H9 (cell line): ENCODE data around the gene WFS1. TPM values are rescaled to one million over a fixed set of nuclear protein-coding genes. Genes with fewer than 3 reads are reported as not detected.

Experiments
- DNase-seq: peaks from one replicate; pipeline ENCODE4 v3.0.0-alpha.2; 2017
- H2AFZ ChIP-seq: one replicate; pipeline ENCODE4 v1.6.1; 2013; ENCODE audit warnings: mild to moderate bottlenecking, low read length, control low read depth, moderate library complexity
- H2AK5ac ChIP-seq: 2 replicates; pipeline ENCODE4 v1.6.1; 2013; ENCODE audit warnings: low read length, control low read depth, mixed read lengths; ENCODE audit not compliant: insufficient read length
- H2BK120ac ChIP-seq: one replicate; pipeline ENCODE4 v1.6.1; 2013; ENCODE audit warnings: low read depth, mild to moderate bottlenecking, low read length, control low read depth, inconsistent platforms; ENCODE audit not compliant: poor library complexity, severe bottlenecking
- H2BK12ac ChIP-seq: 2 replicates; pipeline ENCODE4 v1.6.1; 2013; ENCODE audit warnings: low read length, control low read depth, mixed read lengths, low read depth; ENCODE audit not compliant: insufficient read length
- H2BK15ac ChIP-seq: 2 replicates; pipeline ENCODE4 v1.6.1; 2013; ENCODE audit warnings: low read depth, low read length, control low read depth
- H2BK20ac ChIP-seq: one replicate; pipeline ENCODE4 v1.6.1; 2013; ENCODE audit warnings: low read depth, mild to moderate bottlenecking, low read length, control low read depth, inconsistent platforms; ENCODE audit not compliant: poor library complexity, severe bottlenecking
- H2BK5ac ChIP-seq: 2 replicates; pipeline ENCODE4 v1.6.1; 2013; ENCODE audit warnings: low read length, control low read depth, mixed read lengths; ENCODE audit not compliant: insufficient read length
- H3K14ac ChIP-seq: 2 replicates; pipeline ENCODE4 v1.6.1; 2013; ENCODE audit warnings: low read length, control low read depth; ENCODE audit not compliant: insufficient read depth
- H3K18ac ChIP-seq: 2 replicates; pipeline ENCODE4 v1.6.1; 2013; ENCODE audit warnings: low read depth, mild to moderate bottlenecking, mixed read lengths, low read length, control low read depth; ENCODE audit not compliant: insufficient read length
- H3K23ac ChIP-seq: 2 replicates; pipeline ENCODE4 v1.6.1; 2013; ENCODE audit warnings: low read length, control low read depth, mixed read lengths, low read depth; ENCODE audit not compliant: insufficient read length
- H3K23me2 ChIP-seq: 2 replicates; pipeline ENCODE4 v1.6.1; 2013; ENCODE audit warnings: low read depth, mild to moderate bottlenecking, mixed read lengths, low read length, control low read depth; ENCODE audit not compliant: insufficient read length, poor library complexity, severe bottlenecking
- H3K27ac ChIP-seq: 2 replicates; pipeline ENCODE4 v1.5.1; 2013; ENCODE audit warnings: low read length, control low read depth, mixed read lengths, low read depth; ENCODE audit not compliant: insufficient read length
- H3K27me3 ChIP-seq: 2 replicates; pipeline ENCODE4 v1.6.1; 2013; ENCODE audit warnings: low read length, control low read depth, inconsistent platforms; ENCODE audit not compliant: insufficient read depth
- H3K4ac ChIP-seq: 2 replicates; pipeline ENCODE4 v1.6.1; 2013; ENCODE audit warnings: low read depth, mild to moderate bottlenecking, control low read depth, inconsistent platforms, low read length, moderate library complexity
- H3K4me1 ChIP-seq: 2 replicates; pipeline ENCODE4 v1.6.1; 2013; ENCODE audit warnings: low read length, control low read depth, inconsistent platforms; ENCODE audit not compliant: insufficient read depth
- H3K4me2 ChIP-seq: 2 replicates; pipeline ENCODE4 v1.6.1; 2013; ENCODE audit warnings: low read length, control low read depth, mixed read lengths; ENCODE audit not compliant: insufficient read length, insufficient read depth
- H3K56ac ChIP-seq: 2 replicates; pipeline ENCODE4 v1.6.1; 2013; ENCODE audit warnings: low read depth, mild to moderate bottlenecking, mixed read lengths, low read length, control low read depth; ENCODE audit not compliant: insufficient read length
- H3K79me1 ChIP-seq: 2 replicates; pipeline ENCODE4 v1.6.1; 2013; ENCODE audit warnings: low read depth, mild to moderate bottlenecking, moderate library complexity, low read length, control low read depth, inconsistent platforms; ENCODE audit not compliant: insufficient read depth, poor library complexity, severe bottlenecking
- H3K79me2 ChIP-seq: 2 replicates; pipeline ENCODE4 v1.6.1; 2013; ENCODE audit warnings: low read length, control low read depth, inconsistent platforms; ENCODE audit not compliant: insufficient read depth
- H3K9ac ChIP-seq: 2 replicates; pipeline ENCODE4 v1.6.1; 2013; ENCODE audit warnings: low read length, control low read depth, mixed read lengths; ENCODE audit not compliant: insufficient read length; ENCODE audit errors: extremely low read depth
- H3K9me3 ChIP-seq: one replicate; pipeline ENCODE4 v1.6.1; 2013; ENCODE audit warnings: low read depth, low read length, inconsistent platforms; ENCODE audit not compliant: control insufficient read depth
- H3T11ph ChIP-seq: one replicate; pipeline ENCODE4 v1.6.1; 2013; ENCODE audit warnings: mild to moderate bottlenecking, low read length, control low read depth, inconsistent platforms
- H4K20me1 ChIP-seq: one replicate; pipeline ENCODE4 v1.6.1; 2013; ENCODE audit not compliant: control insufficient read depth, insufficient read length, insufficient read depth
- H4K5ac ChIP-seq: 2 replicates; pipeline ENCODE4 v1.6.1; 2013; ENCODE audit warnings: low read depth, mild to moderate bottlenecking, mixed read lengths, low read length, control low read depth; ENCODE audit not compliant: insufficient read length
- H4K8ac ChIP-seq: replicated peaks from 2 replicates; pipeline ENCODE4 v1.6.1; 2013; ENCODE audit warnings: low read length, control low read depth, mixed read lengths, low read depth; ENCODE audit not compliant: insufficient read length
- H4K91ac ChIP-seq: 2 replicates; pipeline ENCODE4 v1.6.1; 2013; ENCODE audit warnings: low read depth, mild to moderate bottlenecking, moderate library complexity, mixed read lengths, low read length, control low read depth; ENCODE audit not compliant: insufficient read length
- H3K27ac Mint-ChIP-seq, 3 experiments: 2 replicates in 2 of 3; 3 replicates in 1 of 3; pipeline ENCODE4 v1.8.0; 2020 to 2021; ENCODE audit warnings: mixed read lengths in 3 of 3, mild to moderate bottlenecking in 1 of 3, moderate library complexity in 1 of 3
- H3K27me3 Mint-ChIP-seq: 2 replicates; pipeline ENCODE4 v1.8.0; 2021; ENCODE audit warnings: low read depth, mild to moderate bottlenecking, moderate library complexity, mixed read lengths
- H3K36me3 Mint-ChIP-seq, 3 experiments: 2 replicates in 2 of 3; 3 replicates in 1 of 3; pipeline ENCODE4 v1.8.0; 2020 to 2021; ENCODE audit warnings: low read depth in 3 of 3, mixed read lengths in 3 of 3; ENCODE audit not compliant: insufficient read depth in 1 of 3
- H3K4me1 Mint-ChIP-seq, 2 experiments: 2 replicates each; pipeline ENCODE4 v1.8.0; 2020; ENCODE audit warnings: mixed read lengths in 2 of 2
- H3K4me3 Mint-ChIP-seq, 2 experiments: 2 replicates in 1 of 2; 3 replicates in 1 of 2; pipeline ENCODE4 v1.8.0; 2020 to 2021; ENCODE audit warnings: mild to moderate bottlenecking in 2 of 2, mixed read lengths in 2 of 2, moderate library complexity in 1 of 2
- H3K9me3 Mint-ChIP-seq, 2 experiments: 2 replicates in 1 of 2; 3 replicates in 1 of 2; pipeline ENCODE4 v1.8.0; 2020; ENCODE audit warnings: mild to moderate bottlenecking in 2 of 2, mixed read lengths in 2 of 2, moderate library complexity in 1 of 2
- WGBS: extraction: QIAGEN DNeasy Blood & Tissue Kit; methylation state at CpG from one replicate; pipeline ENCODE4 v1.1.7; 2013; ENCODE audit warnings: missing lambda C conversion rate, low lambda C conversion rate, mixed read lengths; ENCODE audit not compliant: insufficient read length; ENCODE audit errors: extremely low coverage; 5-methylcytosine and 5-hydroxymethylcytosine counted together
- total RNA-seq: library from RNA; stranded (reverse); gene quantifications from 2 replicates; pipeline ENCODE4 v1.2.1, GENCODE V29; 2021
- TF ChIP-seq, protein P1 (sequence below): fragments of 200-600 bp; sonication (generic); conservative IDR thresholded peaks from 3 replicates; pipeline ENCODE4 v1.8.0; 2021; ENCODE audit warnings: antibody characterized with exemption, mild to moderate bottlenecking

The WFS1 gene
- total RNA-seq, 1 experiment from 2014 or later, result 18.9 TPM

GRCh38 chr4:6318206-6318605 is 48.6 kb downstream of the WFS1 start:
- Histone ChIP-seq H3K79me1 (no peaks in the 10 kb centered on the region), H4K8ac (no peak overlapping the region), H3T11ph (no peak overlapping the region), H3K4me1 (no peaks in the 10 kb centered on the region), H3K56ac (no peak overlapping the region), H3K27ac (no peak overlapping the region), H3K18ac (no peak overlapping the region), H2BK15ac (no peak overlapping the region), H2AK5ac (no peak overlapping the region), H2AFZ (no peak overlapping the region), H3K79me2 (no peaks in the 10 kb centered on the region), H4K91ac (no peak overlapping the region), H3K23me2 (no peaks in the 10 kb centered on the region), H3K14ac (no peak overlapping the region), H3K9me3 (no peaks in the 10 kb centered on the region), H3K23ac (no peak overlapping the region), H2BK20ac (no peak overlapping the region), H2BK12ac (no peak overlapping the region), H2BK5ac (no peak overlapping the region), H3K4ac (no peak overlapping the region), H4K20me1 (no peaks in the 10 kb centered on the region), H4K5ac (no peak overlapping the region), H3K9ac (no peak overlapping the region), H3K4me2 (no peak overlapping the region), H3K27me3 (no peaks in the 10 kb centered on the region), H2BK120ac (no peak overlapping the region)
- DNase-seq, result no peak
- TF ChIP-seq, protein P1, sequence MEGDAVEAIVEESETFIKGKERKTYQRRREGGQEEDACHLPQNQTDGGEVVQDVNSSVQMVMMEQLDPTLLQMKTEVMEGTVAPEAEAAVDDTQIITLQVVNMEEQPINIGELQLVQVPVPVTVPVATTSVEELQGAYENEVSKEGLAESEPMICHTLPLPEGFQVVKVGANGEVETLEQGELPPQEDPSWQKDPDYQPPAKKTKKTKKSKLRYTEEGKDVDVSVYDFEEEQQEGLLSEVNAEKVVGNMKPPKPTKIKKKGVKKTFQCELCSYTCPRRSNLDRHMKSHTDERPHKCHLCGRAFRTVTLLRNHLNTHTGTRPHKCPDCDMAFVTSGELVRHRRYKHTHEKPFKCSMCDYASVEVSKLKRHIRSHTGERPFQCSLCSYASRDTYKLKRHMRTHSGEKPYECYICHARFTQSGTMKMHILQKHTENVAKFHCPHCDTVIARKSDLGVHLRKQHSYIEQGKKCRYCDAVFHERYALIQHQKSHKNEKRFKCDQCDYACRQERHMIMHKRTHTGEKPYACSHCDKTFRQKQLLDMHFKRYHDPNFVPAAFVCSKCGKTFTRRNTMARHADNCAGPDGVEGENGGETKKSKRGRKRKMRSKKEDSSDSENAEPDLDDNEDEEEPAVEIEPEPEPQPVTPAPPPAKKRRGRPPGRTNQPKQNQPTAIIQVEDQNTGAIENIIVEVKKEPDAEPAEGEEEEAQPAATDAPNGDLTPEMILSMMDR, result no peak
- H3K36me3 Mint-ChIP-seq, result no peaks in the 10 kb centered on the region; a peak in 1 of 7 replicates
- peaks cover 4 to 10% of the 10 kb centered on the region in 2 experiments; a peak in 3 of 4 replicates for H3K4me1 Mint-ChIP-seq
- H3K9me3 Mint-ChIP-seq, result no peaks in the 10 kb centered on the region; a peak in 1 of 5 replicates
- H3K4me3 Mint-ChIP-seq, result no peak overlapping the region
- peaks cover 2% of the 10 kb centered on the region for H3K27me3 Mint-ChIP-seq
- WGBS, result no CpG with 5 or more reads among the region's 12 CpGs
- no peak overlapping the region; a peak in 1 of 7 replicates for H3K27ac Mint-ChIP-seq
